WTC11 (cell line): ENCODE results near the gene TMPRSS3. TPM values are rescaled to one million over a fixed set of nuclear protein-coding genes. Genes with fewer than 3 reads are reported as not detected.
A peak's percentile ranks its signal among the peaks of the same experiment; 100 is the strongest.

ENCODE experiments used
- ATAC-seq: fragments of 200-7000 bp; cut with Tn5 transposase; 2 replicates; pipeline ENCODE4 v1.10.0; 2021; ENCODE audit warnings: mild to moderate bottlenecking, moderate library complexity
- CTCF ChIA-PET: fragments of 300-600 bp; sonication (Branson Sonifier 250); formaldehyde crosslinking; loops from one replicate; lab custom pipeline; 2021; ENCODE audit warnings: antibody characterized with exemption; lab: Charles Lee
- POLR2A ChIA-PET: fragments of 350-600 bp; sonication (Branson Sonifier 250); formaldehyde crosslinking; loops from one replicate; lab custom pipeline; 2021; ENCODE audit warnings: antibody characterized with exemption; lab: Charles Lee
- DNase-seq: peaks from one replicate; pipeline ENCODE4 v3.0.0; 2021; ENCODE audit warnings: low spot score
- H3K27ac Mint-ChIP-seq: 2 replicates; pipeline ENCODE4 v1.8.0; 2021; ENCODE audit warnings: mixed read lengths
- H3K27me3 Mint-ChIP-seq: 2 replicates; pipeline ENCODE4 v1.8.0; 2021; ENCODE audit warnings: low read depth, mild to moderate bottlenecking, moderate library complexity, mixed read lengths
- H3K36me3 Mint-ChIP-seq: 2 replicates; pipeline ENCODE4 v1.8.0; 2021; ENCODE audit warnings: mixed read lengths
- H3K4me1 Mint-ChIP-seq: 2 replicates; pipeline ENCODE4 v1.8.0; 2022; ENCODE audit warnings: mixed read lengths
- H3K4me3 Mint-ChIP-seq: 2 replicates; pipeline ENCODE4 v1.8.0; 2021; ENCODE audit warnings: mild to moderate bottlenecking, moderate library complexity, mixed read lengths
- H3K9me3 Mint-ChIP-seq: 2 replicates; pipeline ENCODE4 v1.8.0; 2021; ENCODE audit warnings: mixed read lengths
- CBFB ChIP-seq: sonication (generic); formaldehyde crosslinking; IDR thresholded peaks from 2 replicates; pipeline ENCODE4 v1.8.1; 2022; ENCODE audit warnings: mild to moderate bottlenecking, low read depth, missing genetic modification reagents
- CREB1 ChIP-seq: sonication (generic); formaldehyde crosslinking; IDR thresholded peaks from 2 replicates; pipeline ENCODE4 v1.8.0; 2023; ENCODE audit warnings: mild to moderate bottlenecking, missing genetic modification reagents
- ESRRA ChIP-seq: sonication (generic); formaldehyde crosslinking; IDR thresholded peaks from 2 replicates; pipeline ENCODE4 v1.8.1; 2022; ENCODE audit warnings: mild to moderate bottlenecking, missing genetic modification reagents, borderline replicate concordance
- NR2C2 ChIP-seq: sonication (generic); formaldehyde crosslinking; IDR thresholded peaks from 2 replicates; pipeline ENCODE4 v1.8.0; 2022; ENCODE audit warnings: mild to moderate bottlenecking, missing genetic modification reagents
- TP53 ChIP-seq: sonication (generic); formaldehyde crosslinking; IDR thresholded peaks from 2 replicates; pipeline ENCODE4 v1.8.1; 2023; ENCODE audit warnings: mild to moderate bottlenecking, missing genetic modification reagents
- ZNF423 ChIP-seq: fragments of 250-450 bp; sonication (Bioruptor Pico); IDR thresholded peaks from 2 replicates; pipeline ENCODE4 v2.1.2; 2022; ENCODE audit warnings: mild to moderate bottlenecking, moderate library complexity
- ZNF671 ChIP-seq: fragments of 250-450 bp; sonication (Bioruptor Pico); IDR thresholded peaks from 2 replicates; pipeline ENCODE4 v1.8.0; 2021; ENCODE audit warnings: mild to moderate bottlenecking
- total RNA-seq: library from RNA; stranded (reverse); gene quantifications from 3 replicates; pipeline ENCODE4 v1.2.3, GENCODE V29; 2021
- TF ChIP-seq, protein P1 (sequence below): sonication (generic); formaldehyde crosslinking; IDR thresholded peaks from 2 replicates; pipeline ENCODE4 v1.8.1; 2022; ENCODE audit warnings: missing genetic modification reagents, borderline replicate concordance
- TF ChIP-seq, protein P2 (sequence below): sonication (generic); formaldehyde crosslinking; IDR thresholded peaks from 2 replicates; pipeline ENCODE4 v1.8.1; 2022; ENCODE audit warnings: mild to moderate bottlenecking, moderate library complexity, missing genetic modification reagents
- TF ChIP-seq, protein P3 (sequence below): sonication (generic); formaldehyde crosslinking; IDR thresholded peaks from 2 replicates; pipeline ENCODE4 v1.8.1; 2022; ENCODE audit warnings: low read depth, mild to moderate bottlenecking, moderate library complexity, missing genetic modification reagents, borderline replicate concordance
- TF ChIP-seq, protein P4 (sequence below): sonication (generic); formaldehyde crosslinking; IDR thresholded peaks from 2 replicates; pipeline ENCODE4 v1.8.1; 2023; ENCODE audit warnings: mild to moderate bottlenecking, moderate library complexity, missing genetic modification reagents
- TF ChIP-seq, protein P5 (sequence below): sonication (generic); formaldehyde crosslinking; IDR thresholded peaks from 2 replicates; pipeline ENCODE4 v1.8.0; 2022; ENCODE audit warnings: missing genetic modification reagents

TMPRSS3 gene
- total RNA-seq, 1 experiment from 2014 or later: 0.39 TPM

DNA sequence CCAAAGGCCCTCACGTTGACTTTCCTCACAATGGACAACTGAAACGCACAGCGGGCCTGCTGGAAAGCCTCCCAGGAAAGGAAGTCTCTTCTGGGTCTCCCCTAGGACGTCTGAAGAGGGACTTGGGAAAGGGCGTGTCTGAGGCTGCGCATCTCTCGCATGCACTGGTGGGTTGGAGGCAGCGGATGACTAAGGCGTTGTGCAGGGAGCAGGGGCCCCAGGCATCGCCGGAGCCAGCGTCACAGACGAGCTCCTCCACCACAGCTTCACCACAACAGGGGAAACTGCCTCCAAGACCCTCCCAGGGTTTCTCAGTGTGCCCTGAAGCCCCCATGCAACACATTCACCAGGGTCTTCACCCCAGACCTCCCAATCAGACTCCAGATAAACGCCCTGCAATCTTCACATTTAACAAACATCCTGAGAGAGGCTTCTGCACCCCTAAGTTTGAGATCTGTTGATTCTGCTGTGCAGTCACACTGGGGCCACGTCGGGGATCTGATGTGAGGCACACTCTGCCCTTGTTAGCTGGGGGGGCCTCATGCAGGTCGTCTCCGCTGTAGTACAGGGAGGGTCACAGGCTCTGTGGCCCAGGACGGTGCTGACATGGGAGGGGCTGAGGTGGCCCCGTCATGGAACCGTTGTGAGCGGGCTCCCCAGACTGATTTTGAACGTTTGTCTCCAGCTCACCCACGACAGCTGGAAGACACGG lies 22.5 kb downstream of the TMPRSS3 start (continued):
- TF ChIP-seq, protein P1, sequence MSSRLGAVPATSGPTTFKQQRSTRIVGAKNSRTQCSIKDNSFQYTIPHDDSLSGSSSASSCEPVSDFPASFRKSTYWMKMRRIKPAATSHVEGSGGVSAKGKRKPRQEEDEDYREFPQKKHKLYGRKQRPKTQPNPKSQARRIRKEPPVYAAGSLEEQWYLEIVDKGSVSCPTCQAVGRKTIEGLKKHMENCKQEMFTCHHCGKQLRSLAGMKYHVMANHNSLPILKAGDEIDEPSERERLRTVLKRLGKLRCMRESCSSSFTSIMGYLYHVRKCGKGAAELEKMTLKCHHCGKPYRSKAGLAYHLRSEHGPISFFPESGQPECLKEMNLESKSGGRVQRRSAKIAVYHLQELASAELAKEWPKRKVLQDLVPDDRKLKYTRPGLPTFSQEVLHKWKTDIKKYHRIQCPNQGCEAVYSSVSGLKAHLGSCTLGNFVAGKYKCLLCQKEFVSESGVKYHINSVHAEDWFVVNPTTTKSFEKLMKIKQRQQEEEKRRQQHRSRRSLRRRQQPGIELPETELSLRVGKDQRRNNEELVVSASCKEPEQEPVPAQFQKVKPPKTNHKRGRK (CRISPR knock-in tag): no peak
- TF ChIP-seq TP53 (CRISPR knock-in tag): no peak

DNA sequence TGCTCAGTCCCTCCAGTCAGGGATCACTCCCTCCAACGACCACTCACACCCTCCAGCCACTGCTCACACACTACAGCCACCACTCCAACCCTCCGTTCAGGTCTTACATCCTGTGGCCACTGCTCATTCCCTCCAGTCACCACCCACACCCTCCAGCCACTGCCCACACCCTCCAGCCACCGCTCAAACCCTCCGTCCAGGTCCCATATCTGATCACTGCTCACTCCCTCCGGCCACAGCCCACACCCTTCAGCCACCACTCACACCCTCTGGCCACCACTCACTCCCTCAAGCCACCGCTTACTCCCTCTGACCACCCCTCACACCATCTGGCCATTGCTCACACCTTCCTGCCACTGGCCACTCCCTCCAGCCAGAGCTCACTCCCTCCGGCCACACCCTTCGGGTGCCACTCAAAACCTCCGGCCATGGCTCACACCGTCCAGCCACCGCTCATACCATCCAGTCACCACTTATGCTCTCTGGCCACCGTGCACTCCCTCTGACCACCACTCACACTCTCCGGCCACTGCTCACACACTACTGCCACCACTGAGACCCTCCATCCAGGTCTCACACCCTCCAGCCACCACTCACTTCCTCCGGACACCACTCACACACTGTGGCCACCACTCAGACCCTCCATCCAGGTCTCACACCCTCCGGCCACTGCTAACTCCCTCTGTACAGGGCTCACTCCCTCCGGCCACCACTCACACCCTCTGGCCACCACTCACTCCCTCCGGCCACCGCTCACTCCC lies 24.8 kb downstream of the TMPRSS3 start:
- ChIA-PET CTCF (interaction anchor here (1.7 kb wide), 1 partner anchor 10 kb away, joined by 6 read pairs; no protein-coding TSS in a partner anchor), POLR2A (no interaction called here)
- DNase-seq: no peak
- Mint-ChIP-seq H3K9me3 (no peaks in the 10 kb centered on the region), H3K27ac (peak overlapping the region; percentile 73; the same call in 1 of the 2 replicates), H3K36me3 (no peaks in the 10 kb centered on the region), H3K4me1 (peaks cover 14% of the 10 kb centered on the region), H3K27me3 (no peaks in the 10 kb centered on the region), H3K4me3 (no peak overlapping the region)
- ATAC-seq: no peak
- TF ChIP-seq CBFB (CRISPR knock-in tag): no peak
- TF ChIP-seq, protein P2, sequence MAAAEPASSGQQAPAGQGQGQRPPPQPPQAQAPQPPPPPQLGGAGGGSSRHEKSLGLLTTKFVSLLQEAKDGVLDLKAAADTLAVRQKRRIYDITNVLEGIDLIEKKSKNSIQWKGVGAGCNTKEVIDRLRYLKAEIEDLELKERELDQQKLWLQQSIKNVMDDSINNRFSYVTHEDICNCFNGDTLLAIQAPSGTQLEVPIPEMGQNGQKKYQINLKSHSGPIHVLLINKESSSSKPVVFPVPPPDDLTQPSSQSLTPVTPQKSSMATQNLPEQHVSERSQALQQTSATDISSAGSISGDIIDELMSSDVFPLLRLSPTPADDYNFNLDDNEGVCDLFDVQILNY (CRISPR knock-in tag): no peak
- TF ChIP-seq, protein P3, sequence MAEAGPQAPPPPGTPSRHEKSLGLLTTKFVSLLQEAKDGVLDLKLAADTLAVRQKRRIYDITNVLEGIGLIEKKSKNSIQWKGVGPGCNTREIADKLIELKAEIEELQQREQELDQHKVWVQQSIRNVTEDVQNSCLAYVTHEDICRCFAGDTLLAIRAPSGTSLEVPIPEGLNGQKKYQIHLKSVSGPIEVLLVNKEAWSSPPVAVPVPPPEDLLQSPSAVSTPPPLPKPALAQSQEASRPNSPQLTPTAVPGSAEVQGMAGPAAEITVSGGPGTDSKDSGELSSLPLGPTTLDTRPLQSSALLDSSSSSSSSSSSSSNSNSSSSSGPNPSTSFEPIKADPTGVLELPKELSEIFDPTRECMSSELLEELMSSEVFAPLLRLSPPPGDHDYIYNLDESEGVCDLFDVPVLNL (CRISPR knock-in tag): no peak
- TF ChIP-seq, protein P4, sequence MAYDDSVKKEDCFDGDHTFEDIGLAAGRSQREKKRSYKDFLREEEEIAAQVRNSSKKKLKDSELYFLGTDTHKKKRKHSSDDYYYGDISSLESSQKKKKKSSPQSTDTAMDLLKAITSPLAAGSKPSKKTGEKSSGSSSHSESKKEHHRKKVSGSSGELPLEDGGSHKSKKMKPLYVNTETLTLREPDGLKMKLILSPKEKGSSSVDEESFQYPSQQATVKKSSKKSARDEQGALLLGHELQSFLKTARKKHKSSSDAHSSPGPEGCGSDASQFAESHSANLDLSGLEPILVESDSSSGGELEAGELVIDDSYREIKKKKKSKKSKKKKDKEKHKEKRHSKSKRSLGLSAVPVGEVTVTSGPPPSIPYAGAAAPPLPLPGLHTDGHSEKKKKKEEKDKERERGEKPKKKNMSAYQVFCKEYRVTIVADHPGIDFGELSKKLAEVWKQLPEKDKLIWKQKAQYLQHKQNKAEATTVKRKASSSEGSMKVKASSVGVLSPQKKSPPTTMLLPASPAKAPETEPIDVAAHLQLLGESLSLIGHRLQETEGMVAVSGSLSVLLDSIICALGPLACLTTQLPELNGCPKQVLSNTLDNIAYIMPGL (CRISPR knock-in tag): no peak
- TF ChIP-seq ZNF671: no peak
- TF ChIP-seq ZNF423 (CRISPR knock-in tag): no peak
- no peak for TF ChIP-seq ESRRA
- TF ChIP-seq, protein P5, sequence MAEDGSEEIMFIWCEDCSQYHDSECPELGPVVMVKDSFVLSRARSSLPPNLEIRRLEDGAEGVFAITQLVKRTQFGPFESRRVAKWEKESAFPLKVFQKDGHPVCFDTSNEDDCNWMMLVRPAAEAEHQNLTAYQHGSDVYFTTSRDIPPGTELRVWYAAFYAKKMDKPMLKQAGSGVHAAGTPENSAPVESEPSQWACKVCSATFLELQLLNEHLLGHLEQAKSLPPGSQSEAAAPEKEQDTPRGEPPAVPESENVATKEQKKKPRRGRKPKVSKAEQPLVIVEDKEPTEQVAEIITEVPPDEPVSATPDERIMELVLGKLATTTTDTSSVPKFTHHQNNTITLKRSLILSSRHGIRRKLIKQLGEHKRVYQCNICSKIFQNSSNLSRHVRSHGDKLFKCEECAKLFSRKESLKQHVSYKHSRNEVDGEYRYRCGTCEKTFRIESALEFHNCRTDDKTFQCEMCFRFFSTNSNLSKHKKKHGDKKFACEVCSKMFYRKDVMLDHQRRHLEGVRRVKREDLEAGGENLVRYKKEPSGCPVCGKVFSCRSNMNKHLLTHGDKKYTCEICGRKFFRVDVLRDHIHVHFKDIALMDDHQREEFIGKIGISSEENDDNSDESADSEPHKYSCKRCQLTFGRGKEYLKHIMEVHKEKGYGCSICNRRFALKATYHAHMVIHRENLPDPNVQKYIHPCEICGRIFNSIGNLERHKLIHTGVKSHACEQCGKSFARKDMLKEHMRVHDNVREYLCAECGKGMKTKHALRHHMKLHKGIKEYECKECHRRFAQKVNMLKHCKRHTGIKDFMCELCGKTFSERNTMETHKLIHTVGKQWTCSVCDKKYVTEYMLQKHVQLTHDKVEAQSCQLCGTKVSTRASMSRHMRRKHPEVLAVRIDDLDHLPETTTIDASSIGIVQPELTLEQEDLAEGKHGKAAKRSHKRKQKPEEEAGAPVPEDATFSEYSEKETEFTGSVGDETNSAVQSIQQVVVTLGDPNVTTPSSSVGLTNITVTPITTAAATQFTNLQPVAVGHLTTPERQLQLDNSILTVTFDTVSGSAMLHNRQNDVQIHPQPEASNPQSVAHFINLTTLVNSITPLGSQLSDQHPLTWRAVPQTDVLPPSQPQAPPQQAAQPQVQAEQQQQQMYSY: no peak
- TF ChIP-seq CREB1 (CRISPR knock-in tag): no peak
- no peak for TF ChIP-seq NR2C2 (CRISPR knock-in tag)
